Stimulated activated CD8-positive, alpha-beta memory T cell treated with anti-CD3 and anti-CD28 coated beads, Interleukin-4, amount 100 ng/mL, for 48 hours (primary cell): ENCODE measurements around the gene SLC8A2.
"Not testable (repeated sequence)": the region's sequence is repeated elsewhere in the genome, so short reads cannot be mapped to it uniquely, and the experiment has no call there.

Experiments
- DNase-seq: peaks from one replicate; pipeline ENCODE4 v3.0.0-alpha.2; 2020

SLC8A2 gene

GRCh38 chr19:47405197-47405550 lies 66.5 kb downstream of the SLC8A2 start:
- DNase-seq, result no peak

GRCh38 chr19:47404334-47405196 lies 67.1 kb downstream of the SLC8A2 start:
- no peak for DNase-seq

- no peak for DNase-seq
Measured at GRCh38 chr19:47402504-47402903, 69.2 kb downstream of the SLC8A2 start.

- DNase-seq, result no peak
Measured at GRCh38 chr19:47398707-47399597, 72.7 kb downstream of the SLC8A2 start.

- peak; percentile 95 for DNase-seq
Measured at GRCh38 chr19:47391510-47392223, 80.0 kb downstream of the SLC8A2 start.

- DNase-seq, result no peak
Measured at GRCh38 chr19:47390533-47391488, 80.9 kb downstream of the SLC8A2 start.

GRCh38 chr19:47389150-47389556 lies 82.5 kb downstream of the SLC8A2 start:
- DNase-seq, result no peak

GRCh38 chr19:47388721-47389120 lies 83.0 kb downstream of the SLC8A2 start:
- DNase-seq, result not testable (repeated sequence)

GRCh38 chr19:47387623-47388022 lies 84.1 kb downstream of the SLC8A2 start:
- DNase-seq, result not testable (repeated sequence)

- not testable (repeated sequence) for DNase-seq
Measured at GRCh38 chr19:47386582-47386981, 85.1 kb downstream of the SLC8A2 start.

GRCh38 chr19:47384533-47384932 lies 87.2 kb downstream of the SLC8A2 start:
- not testable (repeated sequence) for DNase-seq

GRCh38 chr19:47383890-47384289 lies 87.8 kb downstream of the SLC8A2 start:
- DNase-seq, result not testable (repeated sequence)

- peak; percentile 30 for DNase-seq
Measured at GRCh38 chr19:47381653-47382279, 89.9 kb downstream of the SLC8A2 start.

GRCh38 chr19:47381121-47381520 lies 90.6 kb downstream of the SLC8A2 start:
- no peak for DNase-seq

GRCh38 chr19:47380559-47380958 lies 91.1 kb downstream of the SLC8A2 start:
- DNase-seq, result no peak

- no peak for DNase-seq
Measured at GRCh38 chr19:47379381-47379938, 92.2 kb downstream of the SLC8A2 start.

- DNase-seq, result no peak
Measured at GRCh38 chr19:47378246-47378645, 93.4 kb downstream of the SLC8A2 start.
